Measurements from ENCODE around the gene LEFTY1.

Gene LEFTY1

DNA sequence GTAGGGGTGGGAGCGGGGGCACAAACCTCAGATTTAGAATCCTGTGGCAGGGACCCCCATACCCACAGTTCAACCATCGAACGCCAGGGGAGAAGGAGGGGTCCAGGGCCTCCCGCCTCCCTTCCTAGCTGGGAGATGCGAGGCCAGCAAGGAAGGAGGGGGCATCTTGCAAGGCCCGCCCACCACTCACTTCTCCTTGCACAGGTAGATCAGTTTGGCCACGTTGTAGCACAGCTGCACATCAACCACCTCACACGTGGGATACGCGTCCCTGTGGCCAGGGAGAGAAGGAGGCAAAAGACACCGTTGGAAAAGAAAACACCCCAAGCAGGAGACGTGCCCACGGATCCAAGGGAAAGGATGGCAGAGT is 26.4 kb downstream of the LEFTY1 start:
- H3K9me3 ChIP-seq (ENCODE audit: insufficient read depth, low read depth, low read length): no peaks in the 10 kb centered on the region
- no peak overlapping the region for H3K9ac ChIP-seq (ENCODE audit: low read depth, low read length, poor library complexity, severe bottlenecking)
- no peak overlapping the region for H2AFZ ChIP-seq (ENCODE audit: low read length)
- no peaks in the 10 kb centered on the region for H4K20me1 ChIP-seq (ENCODE audit: insufficient read depth, low read length, poor library complexity, severe bottlenecking)
- H3K36me3 ChIP-seq (ENCODE audit: insufficient read depth, low read length): peaks cover 28% of the 10 kb centered on the region; the same call in 1 of the 2 replicates
- no peaks in the 10 kb centered on the region for H3F3A ChIP-seq (ENCODE audit: low read depth)
- H3K4me3 ChIP-seq (ENCODE audit: low read length, poor library complexity, severe bottlenecking): no peak overlapping the region
- TF ChIP-seq, protein P1, sequence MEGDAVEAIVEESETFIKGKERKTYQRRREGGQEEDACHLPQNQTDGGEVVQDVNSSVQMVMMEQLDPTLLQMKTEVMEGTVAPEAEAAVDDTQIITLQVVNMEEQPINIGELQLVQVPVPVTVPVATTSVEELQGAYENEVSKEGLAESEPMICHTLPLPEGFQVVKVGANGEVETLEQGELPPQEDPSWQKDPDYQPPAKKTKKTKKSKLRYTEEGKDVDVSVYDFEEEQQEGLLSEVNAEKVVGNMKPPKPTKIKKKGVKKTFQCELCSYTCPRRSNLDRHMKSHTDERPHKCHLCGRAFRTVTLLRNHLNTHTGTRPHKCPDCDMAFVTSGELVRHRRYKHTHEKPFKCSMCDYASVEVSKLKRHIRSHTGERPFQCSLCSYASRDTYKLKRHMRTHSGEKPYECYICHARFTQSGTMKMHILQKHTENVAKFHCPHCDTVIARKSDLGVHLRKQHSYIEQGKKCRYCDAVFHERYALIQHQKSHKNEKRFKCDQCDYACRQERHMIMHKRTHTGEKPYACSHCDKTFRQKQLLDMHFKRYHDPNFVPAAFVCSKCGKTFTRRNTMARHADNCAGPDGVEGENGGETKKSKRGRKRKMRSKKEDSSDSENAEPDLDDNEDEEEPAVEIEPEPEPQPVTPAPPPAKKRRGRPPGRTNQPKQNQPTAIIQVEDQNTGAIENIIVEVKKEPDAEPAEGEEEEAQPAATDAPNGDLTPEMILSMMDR (conservative IDR thresholded peaks at IDR 0.05; ENCODE audit: low read length): no peak
- no peak for TF ChIP-seq EZH2phosphoT487 (IDR thresholded peaks at IDR 0.05; ENCODE audit: borderline replicate concordance)
- H3K79me2 ChIP-seq (ENCODE audit: insufficient read depth, low read length): no peaks in the 10 kb centered on the region
- no peaks in the 10 kb centered on the region for H3K27me3 ChIP-seq (ENCODE audit: insufficient read depth, low read length, poor library complexity, severe bottlenecking)
- no peak overlapping the region for H3K4me2 ChIP-seq (ENCODE audit: low read depth, low read length, poor library complexity, severe bottlenecking)
- H3K9me2 ChIP-seq (replicated peaks; ENCODE audit: low read depth, low read length): no peaks in the 10 kb centered on the region
- peaks cover 14% of the 10 kb centered on the region for H3K4me1 ChIP-seq (ENCODE audit: insufficient read depth, low read length, poor library complexity, severe bottlenecking)

DNA sequence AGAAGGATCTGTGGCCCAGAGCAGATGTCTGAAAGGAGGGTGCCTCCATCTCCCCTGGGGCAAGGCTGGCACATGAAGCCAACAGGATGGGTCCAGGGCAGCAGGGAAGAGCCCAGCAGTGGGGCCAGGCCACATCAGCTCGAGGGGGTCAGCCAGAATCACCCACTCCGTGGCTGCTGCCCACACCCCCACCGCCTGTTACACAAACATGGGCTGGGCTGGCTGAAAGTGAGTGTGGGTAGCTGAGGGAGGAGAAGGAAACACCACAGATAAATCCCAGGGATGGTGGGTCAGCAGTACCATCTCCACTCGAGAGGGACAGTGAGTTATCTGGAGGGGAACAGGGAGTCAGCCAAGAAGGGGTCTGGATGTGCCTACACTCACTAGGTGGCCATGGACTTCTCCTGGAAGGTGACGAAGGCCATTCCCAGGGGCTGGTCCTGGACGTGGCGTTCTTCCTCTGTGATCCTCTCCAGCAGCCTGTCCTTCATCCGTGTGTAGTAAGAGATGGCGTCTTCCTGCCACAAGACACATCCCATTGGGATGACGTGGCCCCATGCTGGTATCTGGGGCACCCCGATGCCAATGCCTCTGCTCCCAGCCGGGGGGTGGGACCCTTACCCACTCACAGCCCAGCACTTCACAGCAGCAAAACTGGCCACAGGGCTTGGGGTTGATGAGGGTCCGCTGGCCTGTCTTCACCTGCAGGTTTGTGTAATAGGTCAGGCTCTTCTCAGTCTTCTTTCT is 26.9 kb downstream of the LEFTY1 start:
- Histone ChIP-seq H3K4me3 (ENCODE audit: low read length, poor library complexity, severe bottlenecking) (no peak overlapping the region), H3K79me2 (ENCODE audit: insufficient read depth, low read length) (no peaks in the 10 kb centered on the region), H3K36me3 (ENCODE audit: insufficient read depth, low read length) (peaks cover 28% of the 10 kb centered on the region; the same call in 1 of the 2 replicates)

DNA sequence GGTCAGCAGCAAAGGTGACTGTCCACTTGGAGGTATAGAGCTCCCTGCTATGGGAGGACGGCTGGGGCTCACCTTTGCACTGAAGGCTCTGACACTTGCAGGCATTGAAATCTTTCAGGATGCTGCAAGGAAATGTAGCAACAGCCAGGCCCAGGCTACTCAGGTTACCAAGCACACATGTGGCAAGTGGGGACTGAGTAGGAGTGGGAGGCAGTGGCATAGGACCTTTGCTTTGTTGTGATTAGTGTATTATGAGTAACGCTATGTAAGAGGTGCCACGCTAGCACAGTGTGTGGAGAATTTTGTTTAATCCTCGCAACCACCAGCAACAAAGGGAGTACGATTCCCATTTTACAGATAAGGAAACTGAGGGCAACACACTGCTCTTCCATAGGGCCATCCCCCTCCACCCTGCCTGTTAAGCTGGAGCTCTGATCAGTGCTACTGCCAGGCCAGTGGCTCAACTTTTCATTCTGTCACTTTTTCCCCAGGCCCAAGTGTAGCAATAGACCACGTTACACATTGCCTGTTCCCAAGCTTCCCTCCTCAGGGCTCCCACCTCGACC is 28.0 kb downstream of the LEFTY1 start:
- no peaks in the 10 kb centered on the region for H3K27me3 ChIP-seq (ENCODE audit: insufficient read depth, low read length, poor library complexity, severe bottlenecking)
- peaks cover 25% of the 10 kb centered on the region; the same call in 1 of the 2 replicates for H3K36me3 ChIP-seq (ENCODE audit: insufficient read depth, low read length)
- H3K4me1 ChIP-seq (ENCODE audit: insufficient read depth, low read length, poor library complexity, severe bottlenecking): peaks cover 4% of the 10 kb centered on the region
- H3K9me3 ChIP-seq (ENCODE audit: insufficient read depth, low read depth, low read length): no peaks in the 10 kb centered on the region
- no peaks in the 10 kb centered on the region for H3K9me2 ChIP-seq (replicated peaks; ENCODE audit: low read depth, low read length)
- no peak overlapping the region for H3K4me3 ChIP-seq (ENCODE audit: low read length, poor library complexity, severe bottlenecking)
- no peak overlapping the region for H3K9ac ChIP-seq (ENCODE audit: low read depth, low read length, poor library complexity, severe bottlenecking)
- no peaks in the 10 kb centered on the region for H4K20me1 ChIP-seq (ENCODE audit: insufficient read depth, low read length, poor library complexity, severe bottlenecking)
- no peak overlapping the region for H3K4me2 ChIP-seq (ENCODE audit: low read depth, low read length, poor library complexity, severe bottlenecking)
- H3K79me2 ChIP-seq (ENCODE audit: insufficient read depth, low read length): no peaks in the 10 kb centered on the region
- no peaks in the 10 kb centered on the region for H3F3A ChIP-seq (ENCODE audit: low read depth)
- TF ChIP-seq EZH2phosphoT487 (IDR thresholded peaks at IDR 0.05; ENCODE audit: borderline replicate concordance): no peak
- TF ChIP-seq, protein P1 (conservative IDR thresholded peaks at IDR 0.05; ENCODE audit: low read length): no peak
- no peak overlapping the region for H2AFZ ChIP-seq (ENCODE audit: low read length)

More for the DNA sequence above, 26.9 kb downstream of the LEFTY1 start:
- Histone ChIP-seq H3K9me3 (ENCODE audit: insufficient read depth, low read depth, low read length) (no peaks in the 10 kb centered on the region), H2AFZ (ENCODE audit: low read length) (no peak overlapping the region), H3K9me2 (replicated peaks; ENCODE audit: low read depth, low read length) (no peaks in the 10 kb centered on the region), H3K4me1 (ENCODE audit: insufficient read depth, low read length, poor library complexity, severe bottlenecking) (peaks cover 14% of the 10 kb centered on the region), H3K27me3 (ENCODE audit: insufficient read depth, low read length, poor library complexity, severe bottlenecking) (no peaks in the 10 kb centered on the region), H3K4me2 (ENCODE audit: low read depth, low read length, poor library complexity, severe bottlenecking) (no peak overlapping the region), H4K20me1 (ENCODE audit: insufficient read depth, low read length, poor library complexity, severe bottlenecking) (no peaks in the 10 kb centered on the region), H3K9ac (ENCODE audit: low read depth, low read length, poor library complexity, severe bottlenecking) (no peak overlapping the region), H3F3A (ENCODE audit: low read depth) (no peaks in the 10 kb centered on the region)
- TF ChIP-seq, protein P1 (conservative IDR thresholded peaks at IDR 0.05; ENCODE audit: low read length): no peak
- TF ChIP-seq EZH2phosphoT487 (IDR thresholded peaks at IDR 0.05; ENCODE audit: borderline replicate concordance): no peak

Data from Loucy (cell line).